Measurements from ENCODE around the gene OPN1SW.

DNA sequence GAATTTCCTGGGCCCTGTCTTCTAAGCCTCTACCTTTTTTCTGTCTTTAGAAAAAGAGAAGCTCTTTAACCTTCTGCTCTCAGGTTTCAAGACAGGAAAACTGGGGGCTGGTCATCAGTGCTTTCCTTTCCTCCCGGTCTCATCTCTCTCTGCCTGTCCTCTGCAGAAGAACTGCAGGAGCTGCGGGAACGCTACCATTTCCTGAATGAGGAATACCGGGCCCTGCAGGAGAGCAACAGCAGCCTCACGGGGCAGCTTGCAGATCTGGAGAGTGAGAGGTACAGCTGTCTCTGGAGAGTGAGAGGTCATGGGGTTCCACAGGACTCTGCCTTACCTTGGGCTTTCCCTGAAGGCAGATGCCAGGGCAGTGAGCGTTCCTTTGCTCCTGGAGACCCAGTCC, 28.9 kb upstream of the OPN1SW start:
- TF ChIP-seq CTCF (IDR thresholded peaks at IDR 0.05) (no peak), POLR2A (IDR thresholded peaks at IDR 0.05) (no peak), POLR2AphosphoS5 (IDR thresholded peaks at IDR 0.05) (no peak)

Data from breast epithelium (tissue), 3 donors.